Stimulated activated CD4-positive, alpha-beta T cell treated with anti-CD3 and anti-CD28 coated beads, Interleukin-1b, Interleukin-23, amount 100 ng/mL, for 4 hours (primary cell): ENCODE measurements around the gene OOSP4B.
"Not testable (repeated sequence)": the region's sequence is repeated elsewhere in the genome, so short reads cannot be mapped to it uniquely, and the experiment has no call there.

Source experiments
- DNase-seq, 2 donors: peaks; one replicate each; pipeline ENCODE4 v3.0.0-alpha.2; 2020; ENCODE audit warnings: low read depth in 2 of 2

Gene OOSP4B

GRCh38 chr11:60016881-60017280 is at the start of gene OOSP4B:
Gene OOSP4B, plus strand, starts transcription at chr11:60017181.
- DNase-seq, result no peak

- DNase-seq, result no peak
These were observed 49.1 kb upstream of the OOSP4B start for GRCh38 chr11:59967677-59968394.

- no peak for DNase-seq
These were observed 48.6 kb upstream of the OOSP4B start for GRCh38 chr11:59968395-59968783.

GRCh38 chr11:59973097-59973496 is 43.9 kb upstream of the OOSP4B start:
- DNase-seq, result no peak

- DNase-seq, result no peak
These were observed 35.7 kb upstream of the OOSP4B start for GRCh38 chr11:59981106-59981770.

GRCh38 chr11:59982037-59982436 is 34.9 kb upstream of the OOSP4B start:
- not testable (repeated sequence) for DNase-seq

- no peak for DNase-seq
These were observed 33.8 kb upstream of the OOSP4B start for GRCh38 chr11:59983212-59983611.

GRCh38 chr11:59984368-59984767 is 32.6 kb upstream of the OOSP4B start:
- no peak for DNase-seq

- DNase-seq, result no peak
These were observed 26.6 kb upstream of the OOSP4B start for GRCh38 chr11:59990421-59990820.

- no peak for DNase-seq
These were observed 24.6 kb upstream of the OOSP4B start for GRCh38 chr11:59992425-59992824.

GRCh38 chr11:59997800-59998199 is 19.2 kb upstream of the OOSP4B start:
- DNase-seq, result no peak

GRCh38 chr11:59999691-60000090 is 17.3 kb upstream of the OOSP4B start:
- DNase-seq, result no peak

- no peak for DNase-seq
These were observed 13.3 kb upstream of the OOSP4B start for GRCh38 chr11:60003729-60004128.

GRCh38 chr11:60005360-60005759 is 11.6 kb upstream of the OOSP4B start:
- DNase-seq, result no peak

GRCh38 chr11:60018058-60018457 is 1.1 kb downstream of the OOSP4B start:
- no peak for DNase-seq

GRCh38 chr11:60020376-60020775 is 3.4 kb downstream of the OOSP4B start:
- DNase-seq, result not testable (repeated sequence)

GRCh38 chr11:60029015-60029632 is 12.1 kb downstream of the OOSP4B start:
- no peak for DNase-seq

- no peak for DNase-seq
These were observed 23.1 kb downstream of the OOSP4B start, which contains the start of gene OOSP2 for GRCh38 chr11:60040109-60040508. Gene OOSP2, plus strand, starts transcription at chr11:60040409. Its CDS starts 51 bp downstream, at chr11:60040460.

- not testable (repeated sequence) for DNase-seq
These were observed 33.4 kb downstream of the OOSP4B start for GRCh38 chr11:60050422-60050821.

- DNase-seq, result not testable (repeated sequence)
These were observed 33.9 kb downstream of the OOSP4B start for GRCh38 chr11:60050839-60051238.

- no peak for DNase-seq
These were observed 39.5 kb downstream of the OOSP4B start, which contains the start of gene MS4A3 for GRCh38 chr11:60056349-60056969. Gene MS4A3, plus strand, starts transcription at chr11:60056665. Its CDS starts 4,496 bp downstream, at chr11:60061161.

- DNase-seq, result no peak
These were observed 42.1 kb downstream of the OOSP4B start for GRCh38 chr11:60059052-60059451.
